GM12865 (cell line): ENCODE measurements around the gene KDM4B.

ENCODE experiments used
- DNase-seq: peaks from one replicate; pipeline ENCODE4 v3.0.0; 2010; ENCODE audit warnings: low read depth
- H3K4me3 ChIP-seq: 2 replicates; pipeline ENCODE4 v1.5.1; 2011; ENCODE audit warnings: mild to moderate bottlenecking, low read depth, low read length, control low read depth
- CTCF ChIP-seq: IDR thresholded peaks from 2 replicates; pipeline ENCODE4 v1.5.1; 2011; ENCODE audit warnings: low read length, control low read depth, low read depth, inconsistent platforms; ENCODE audit not compliant: insufficient read depth; ENCODE audit errors: missing control alignments

The KDM4B gene

DNA sequence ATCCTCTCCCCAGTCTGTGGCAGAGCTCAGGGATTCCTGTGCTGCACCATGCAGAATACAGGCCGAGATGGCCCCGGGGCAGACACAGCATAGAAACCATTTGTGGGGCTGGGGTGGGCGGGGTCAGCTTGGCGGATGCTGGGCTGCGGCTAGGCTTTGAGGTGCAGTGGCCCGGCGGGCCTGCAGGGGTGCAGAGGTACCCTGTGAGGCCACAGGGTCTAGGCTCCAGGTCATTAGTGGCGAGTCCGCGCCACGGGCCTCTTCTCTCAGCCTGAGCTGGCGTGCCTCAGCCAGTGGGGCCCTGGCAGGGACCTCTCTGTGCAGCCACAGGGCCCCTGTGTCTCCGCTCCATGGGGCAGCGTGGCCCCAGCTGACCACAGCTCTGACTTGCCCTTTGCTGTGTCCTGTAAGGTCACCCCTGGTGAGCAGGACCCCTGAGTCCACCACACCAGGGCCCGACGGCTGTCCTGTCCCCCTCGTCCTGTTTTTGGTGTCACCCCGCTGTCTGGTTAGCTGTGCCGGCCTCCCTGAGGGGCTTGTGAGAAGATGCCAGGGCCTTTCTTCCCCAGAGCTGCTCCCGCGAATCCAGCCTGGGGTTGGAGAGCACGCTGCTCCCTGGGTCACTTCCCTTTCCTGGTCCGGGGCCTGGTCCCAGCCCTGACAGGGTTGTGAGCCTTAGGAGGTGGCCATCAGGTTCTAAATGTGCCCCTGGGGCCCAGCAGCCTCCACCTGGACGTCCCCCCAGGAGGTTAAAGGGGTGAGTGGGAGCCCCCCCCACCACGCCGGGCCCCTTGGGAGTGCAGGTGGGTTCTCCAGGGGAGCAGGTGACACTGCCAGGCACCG is 12.1 kb downstream of the KDM4B start:
- no peak for TF ChIP-seq CTCF
- no peak for DNase-seq
- no peak overlapping the region for H3K4me3 ChIP-seq

GRCh38 chr19:4981681-4981958 is 12.7 kb downstream of the KDM4B start:
- no peak for TF ChIP-seq CTCF
- no peak for DNase-seq
- H3K4me3 ChIP-seq = no peak overlapping the region

- H3K4me3 ChIP-seq = no peak overlapping the region
- no peak for TF ChIP-seq CTCF
- DNase-seq = no peak
These were observed 14.6 kb downstream of the KDM4B start for GRCh38 chr19:4983346-4984105.

DNA sequence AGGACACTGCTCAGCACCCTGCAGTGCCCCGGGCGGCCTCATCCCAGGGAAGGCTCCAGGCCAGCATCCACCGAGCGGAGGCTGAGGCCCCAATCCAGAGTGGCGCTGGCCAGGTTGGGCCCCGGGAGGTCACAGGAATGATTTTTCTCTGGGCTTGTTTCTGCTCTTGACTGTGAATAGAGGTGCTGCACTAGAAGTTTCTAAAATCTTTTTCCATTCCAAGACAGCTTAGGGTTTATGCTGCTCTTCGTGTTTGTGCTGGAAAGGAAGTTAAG is 15.1 kb downstream of the KDM4B start:
- DNase-seq = no peak
- TF ChIP-seq CTCF = no peak
- no peak overlapping the region for H3K4me3 ChIP-seq

DNA sequence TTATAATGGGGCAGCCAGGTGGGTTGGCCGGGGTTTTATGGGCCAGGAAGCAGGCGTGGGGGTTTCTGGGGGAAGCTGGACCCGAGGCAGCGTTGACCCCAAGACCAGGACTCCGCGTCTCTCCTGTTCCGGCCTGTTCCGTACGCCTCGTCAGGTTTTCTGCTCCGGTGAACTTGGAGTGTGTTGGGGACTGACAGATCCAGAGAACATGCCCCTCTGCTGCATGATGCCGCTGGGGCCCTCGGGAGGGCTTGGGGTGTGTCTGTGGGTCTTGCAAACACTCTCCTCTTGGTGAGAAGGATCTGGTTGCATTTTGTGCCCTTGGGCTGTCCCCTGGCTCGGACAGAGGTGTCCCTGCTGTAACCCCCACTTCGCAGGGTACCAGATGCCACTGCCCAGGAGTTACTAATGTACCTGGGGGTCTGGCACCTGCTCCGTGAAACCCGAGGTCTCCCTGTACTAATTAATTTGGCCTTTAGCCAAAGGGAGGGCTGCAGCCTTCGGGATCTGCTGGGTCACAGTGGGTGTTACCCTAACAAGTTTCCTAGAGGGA is 15.6 kb downstream of the KDM4B start:
- no peak for DNase-seq
- H3K4me3 ChIP-seq = no peak overlapping the region
- no peak for TF ChIP-seq CTCF

- DNase-seq = no peak
These were observed 16.7 kb downstream of the KDM4B start for GRCh38 chr19:4985551-4985991.

More at GRCh38 chr19:4985551-4985991, 16.7 kb downstream of the KDM4B start:
- no peak for TF ChIP-seq CTCF
- no peak overlapping the region for H3K4me3 ChIP-seq
